Astrocyte of the spinal cord (primary cell): Measurements from ENCODE around the gene TBPL1.

Experiments used
- DNase-seq: peaks from one replicate; pipeline ENCODE4 v3.0.0; 2011; ENCODE audit warnings: low read depth, low spot score
- H3K4me3 ChIP-seq: 2 replicates; pipeline ENCODE4 v1.5.1; 2011; ENCODE audit warnings: low read depth, mild to moderate bottlenecking, low read length, moderate library complexity
- in situ Hi-C: cut with HindIII; loops from 2 replicates; pipeline ENCODE4 v1.10.0; 2017; ENCODE audit warnings: low sequenced_read_pairs
- TF ChIP-seq, protein P1 (sequence below): IDR thresholded peaks from 2 replicates; pipeline ENCODE4 v1.5.1; 2012; ENCODE audit warnings: low read depth, mild to moderate bottlenecking, low read length, inconsistent platforms

The TBPL1 gene

GRCh38 chr6:134015719-134016557 is 62.9 kb downstream of the TBPL1 start:
- no peak overlapping the region for H3K4me3 ChIP-seq
- in situ Hi-C loops: no loop called here
- TF ChIP-seq, protein P1, sequence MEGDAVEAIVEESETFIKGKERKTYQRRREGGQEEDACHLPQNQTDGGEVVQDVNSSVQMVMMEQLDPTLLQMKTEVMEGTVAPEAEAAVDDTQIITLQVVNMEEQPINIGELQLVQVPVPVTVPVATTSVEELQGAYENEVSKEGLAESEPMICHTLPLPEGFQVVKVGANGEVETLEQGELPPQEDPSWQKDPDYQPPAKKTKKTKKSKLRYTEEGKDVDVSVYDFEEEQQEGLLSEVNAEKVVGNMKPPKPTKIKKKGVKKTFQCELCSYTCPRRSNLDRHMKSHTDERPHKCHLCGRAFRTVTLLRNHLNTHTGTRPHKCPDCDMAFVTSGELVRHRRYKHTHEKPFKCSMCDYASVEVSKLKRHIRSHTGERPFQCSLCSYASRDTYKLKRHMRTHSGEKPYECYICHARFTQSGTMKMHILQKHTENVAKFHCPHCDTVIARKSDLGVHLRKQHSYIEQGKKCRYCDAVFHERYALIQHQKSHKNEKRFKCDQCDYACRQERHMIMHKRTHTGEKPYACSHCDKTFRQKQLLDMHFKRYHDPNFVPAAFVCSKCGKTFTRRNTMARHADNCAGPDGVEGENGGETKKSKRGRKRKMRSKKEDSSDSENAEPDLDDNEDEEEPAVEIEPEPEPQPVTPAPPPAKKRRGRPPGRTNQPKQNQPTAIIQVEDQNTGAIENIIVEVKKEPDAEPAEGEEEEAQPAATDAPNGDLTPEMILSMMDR: no peak
- DNase-seq: no peak

- DNase-seq: no peak
- TF ChIP-seq, protein P1: no peak
- in situ Hi-C loops: no loop called here
- H3K4me3 ChIP-seq: no peak overlapping the region
Observed at GRCh38 chr6:134016558-134016814, 63.5 kb downstream of the TBPL1 start.

GRCh38 chr6:134020071-134020470 is 67.0 kb downstream of the TBPL1 start:
- DNase-seq: no peak
- H3K4me3 ChIP-seq: no peak overlapping the region
- in situ Hi-C loops: no loop called here
- TF ChIP-seq, protein P1: no peak

DNA sequence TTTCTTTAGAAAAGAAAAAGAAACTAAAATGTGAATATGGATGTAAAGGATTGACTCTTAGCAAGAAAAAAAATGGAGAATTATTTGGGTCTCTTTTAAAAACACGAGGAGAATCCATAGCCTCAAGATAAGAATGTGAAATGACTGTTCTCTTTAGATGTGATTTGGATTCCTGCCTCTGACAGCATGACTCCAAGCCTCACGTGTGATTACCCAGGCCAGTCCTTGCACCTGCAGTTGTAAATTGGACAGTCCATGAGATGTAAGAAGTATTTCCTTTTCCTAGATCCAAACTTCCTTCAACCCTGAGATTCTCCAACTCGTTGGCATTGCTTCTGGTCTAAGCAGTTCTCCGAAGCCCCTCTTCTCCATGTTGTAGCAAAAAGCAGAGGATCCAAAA is 67.5 kb downstream of the TBPL1 start:
- in situ Hi-C loops: no loop called here
- TF ChIP-seq, protein P1: no peak
- no peak for DNase-seq
- H3K4me3 ChIP-seq: no peak overlapping the region

DNA sequence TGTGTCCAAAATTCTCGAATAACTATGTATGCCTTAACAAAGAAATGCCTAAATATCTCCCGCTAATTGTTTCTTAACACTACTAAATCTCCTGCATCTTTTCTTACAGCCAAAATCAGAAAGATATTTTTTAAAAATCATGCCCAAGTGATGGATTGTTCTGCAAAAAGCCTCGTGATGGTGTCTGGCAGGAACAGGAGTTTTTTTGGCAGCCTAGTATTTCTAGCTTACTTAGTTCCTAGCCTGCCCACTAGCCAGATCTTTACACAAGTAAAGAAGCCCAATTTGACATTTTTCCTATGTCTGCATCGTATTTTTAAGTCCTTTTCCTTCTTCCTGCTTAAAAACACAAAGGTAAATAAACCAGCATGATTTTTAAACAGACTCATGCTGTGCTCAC is 67.9 kb downstream of the TBPL1 start:
- in situ Hi-C loops: no loop called here
- DNase-seq: no peak
- TF ChIP-seq, protein P1: no peak
- no peak overlapping the region for H3K4me3 ChIP-seq

GRCh38 chr6:134021396-134022122 is 68.5 kb downstream of the TBPL1 start:
- in situ Hi-C loops: no loop called here
- TF ChIP-seq, protein P1: no peak
- no peak for DNase-seq
- H3K4me3 ChIP-seq: no peak overlapping the region
